H9 (cell line): ENCODE results near the gene UBIAD1. TPM values are rescaled to one million over a fixed set of nuclear protein-coding genes. Genes with fewer than 3 reads are reported as not detected.
A peak's percentile ranks its signal among the peaks of the same experiment; 100 is the strongest.

Source experiments
- DNase-seq: peaks from one replicate; pipeline ENCODE4 v3.0.0-alpha.2; 2017
- H2AFZ ChIP-seq: one replicate; pipeline ENCODE4 v1.6.1; 2013; ENCODE audit warnings: mild to moderate bottlenecking, low read length, control low read depth, moderate library complexity
- H2AK5ac ChIP-seq: 2 replicates; pipeline ENCODE4 v1.6.1; 2013; ENCODE audit warnings: low read length, control low read depth, mixed read lengths; ENCODE audit not compliant: insufficient read length
- H2BK120ac ChIP-seq: one replicate; pipeline ENCODE4 v1.6.1; 2013; ENCODE audit warnings: low read depth, mild to moderate bottlenecking, low read length, control low read depth, inconsistent platforms; ENCODE audit not compliant: poor library complexity, severe bottlenecking
- H2BK12ac ChIP-seq: 2 replicates; pipeline ENCODE4 v1.6.1; 2013; ENCODE audit warnings: low read length, control low read depth, mixed read lengths, low read depth; ENCODE audit not compliant: insufficient read length
- H2BK15ac ChIP-seq: 2 replicates; pipeline ENCODE4 v1.6.1; 2013; ENCODE audit warnings: low read depth, low read length, control low read depth
- H2BK20ac ChIP-seq: one replicate; pipeline ENCODE4 v1.6.1; 2013; ENCODE audit warnings: low read depth, mild to moderate bottlenecking, low read length, control low read depth, inconsistent platforms; ENCODE audit not compliant: poor library complexity, severe bottlenecking
- H2BK5ac ChIP-seq: 2 replicates; pipeline ENCODE4 v1.6.1; 2013; ENCODE audit warnings: low read length, control low read depth, mixed read lengths; ENCODE audit not compliant: insufficient read length
- H3K14ac ChIP-seq: 2 replicates; pipeline ENCODE4 v1.6.1; 2013; ENCODE audit warnings: low read length, control low read depth; ENCODE audit not compliant: insufficient read depth
- H3K18ac ChIP-seq: 2 replicates; pipeline ENCODE4 v1.6.1; 2013; ENCODE audit warnings: low read depth, mild to moderate bottlenecking, mixed read lengths, low read length, control low read depth; ENCODE audit not compliant: insufficient read length
- H3K23ac ChIP-seq: 2 replicates; pipeline ENCODE4 v1.6.1; 2013; ENCODE audit warnings: low read length, control low read depth, mixed read lengths, low read depth; ENCODE audit not compliant: insufficient read length
- H3K23me2 ChIP-seq: 2 replicates; pipeline ENCODE4 v1.6.1; 2013; ENCODE audit warnings: low read depth, mild to moderate bottlenecking, mixed read lengths, low read length, control low read depth; ENCODE audit not compliant: insufficient read length, poor library complexity, severe bottlenecking
- H3K27ac ChIP-seq: 2 replicates; pipeline ENCODE4 v1.5.1; 2013; ENCODE audit warnings: low read length, control low read depth, mixed read lengths, low read depth; ENCODE audit not compliant: insufficient read length
- H3K27me3 ChIP-seq: 2 replicates; pipeline ENCODE4 v1.6.1; 2013; ENCODE audit warnings: low read length, control low read depth, inconsistent platforms; ENCODE audit not compliant: insufficient read depth
- H3K4ac ChIP-seq: 2 replicates; pipeline ENCODE4 v1.6.1; 2013; ENCODE audit warnings: low read depth, mild to moderate bottlenecking, control low read depth, inconsistent platforms, low read length, moderate library complexity
- H3K4me1 ChIP-seq: 2 replicates; pipeline ENCODE4 v1.6.1; 2013; ENCODE audit warnings: low read length, control low read depth, inconsistent platforms; ENCODE audit not compliant: insufficient read depth
- H3K4me2 ChIP-seq: 2 replicates; pipeline ENCODE4 v1.6.1; 2013; ENCODE audit warnings: low read length, control low read depth, mixed read lengths; ENCODE audit not compliant: insufficient read length, insufficient read depth
- H3K56ac ChIP-seq: 2 replicates; pipeline ENCODE4 v1.6.1; 2013; ENCODE audit warnings: low read depth, mild to moderate bottlenecking, mixed read lengths, low read length, control low read depth; ENCODE audit not compliant: insufficient read length
- H3K79me1 ChIP-seq: 2 replicates; pipeline ENCODE4 v1.6.1; 2013; ENCODE audit warnings: low read depth, mild to moderate bottlenecking, moderate library complexity, low read length, control low read depth, inconsistent platforms; ENCODE audit not compliant: insufficient read depth, poor library complexity, severe bottlenecking
- H3K79me2 ChIP-seq: 2 replicates; pipeline ENCODE4 v1.6.1; 2013; ENCODE audit warnings: low read length, control low read depth, inconsistent platforms; ENCODE audit not compliant: insufficient read depth
- H3K9ac ChIP-seq: 2 replicates; pipeline ENCODE4 v1.6.1; 2013; ENCODE audit warnings: low read length, control low read depth, mixed read lengths; ENCODE audit not compliant: insufficient read length; ENCODE audit errors: extremely low read depth
- H3K9me3 ChIP-seq: one replicate; pipeline ENCODE4 v1.6.1; 2013; ENCODE audit warnings: low read depth, low read length, inconsistent platforms; ENCODE audit not compliant: control insufficient read depth
- H3T11ph ChIP-seq: one replicate; pipeline ENCODE4 v1.6.1; 2013; ENCODE audit warnings: mild to moderate bottlenecking, low read length, control low read depth, inconsistent platforms
- H4K20me1 ChIP-seq: one replicate; pipeline ENCODE4 v1.6.1; 2013; ENCODE audit not compliant: control insufficient read depth, insufficient read length, insufficient read depth
- H4K5ac ChIP-seq: 2 replicates; pipeline ENCODE4 v1.6.1; 2013; ENCODE audit warnings: low read depth, mild to moderate bottlenecking, mixed read lengths, low read length, control low read depth; ENCODE audit not compliant: insufficient read length
- H4K8ac ChIP-seq: replicated peaks from 2 replicates; pipeline ENCODE4 v1.6.1; 2013; ENCODE audit warnings: low read length, control low read depth, mixed read lengths, low read depth; ENCODE audit not compliant: insufficient read length
- H4K91ac ChIP-seq: 2 replicates; pipeline ENCODE4 v1.6.1; 2013; ENCODE audit warnings: low read depth, mild to moderate bottlenecking, moderate library complexity, mixed read lengths, low read length, control low read depth; ENCODE audit not compliant: insufficient read length
- H3K27ac Mint-ChIP-seq, 3 experiments: 2 replicates in 2 of 3; 3 replicates in 1 of 3; pipeline ENCODE4 v1.8.0; 2020 to 2021; ENCODE audit warnings: mixed read lengths in 3 of 3, mild to moderate bottlenecking in 1 of 3, moderate library complexity in 1 of 3
- H3K27me3 Mint-ChIP-seq: 2 replicates; pipeline ENCODE4 v1.8.0; 2021; ENCODE audit warnings: low read depth, mild to moderate bottlenecking, moderate library complexity, mixed read lengths
- H3K36me3 Mint-ChIP-seq, 3 experiments: 2 replicates in 2 of 3; 3 replicates in 1 of 3; pipeline ENCODE4 v1.8.0; 2020 to 2021; ENCODE audit warnings: low read depth in 3 of 3, mixed read lengths in 3 of 3; ENCODE audit not compliant: insufficient read depth in 1 of 3
- H3K4me1 Mint-ChIP-seq, 2 experiments: 2 replicates each; pipeline ENCODE4 v1.8.0; 2020; ENCODE audit warnings: mixed read lengths in 2 of 2
- H3K4me3 Mint-ChIP-seq, 2 experiments: 2 replicates in 1 of 2; 3 replicates in 1 of 2; pipeline ENCODE4 v1.8.0; 2020 to 2021; ENCODE audit warnings: mild to moderate bottlenecking in 2 of 2, mixed read lengths in 2 of 2, moderate library complexity in 1 of 2
- H3K9me3 Mint-ChIP-seq, 2 experiments: 2 replicates in 1 of 2; 3 replicates in 1 of 2; pipeline ENCODE4 v1.8.0; 2020; ENCODE audit warnings: mild to moderate bottlenecking in 2 of 2, mixed read lengths in 2 of 2, moderate library complexity in 1 of 2
- CTCF ChIP-seq: fragments of 200-600 bp; sonication (generic); conservative IDR thresholded peaks from 3 replicates; pipeline ENCODE4 v1.8.0; 2021; ENCODE audit warnings: antibody characterized with exemption, mild to moderate bottlenecking
- WGBS: extraction: QIAGEN DNeasy Blood & Tissue Kit; methylation state at CpG from one replicate; pipeline ENCODE4 v1.1.7; 2013; ENCODE audit warnings: missing lambda C conversion rate, low lambda C conversion rate, mixed read lengths; ENCODE audit not compliant: insufficient read length; ENCODE audit errors: extremely low coverage; 5-methylcytosine and 5-hydroxymethylcytosine counted together
- total RNA-seq: library from RNA; stranded (reverse); gene quantifications from 2 replicates; pipeline ENCODE4 v1.2.1, GENCODE V29; 2021

UBIAD1 gene
- total RNA-seq, 1 experiment from 2014 or later, result 30.2 TPM

GRCh38 chr1:11238311-11238710 is 34.7 kb upstream of the UBIAD1 start:
- Histone ChIP-seq H2BK120ac (no peak overlapping the region), H3K27me3 (no peaks in the 10 kb centered on the region), H3K79me1 (no peaks in the 10 kb centered on the region), H3K23me2 (no peaks in the 10 kb centered on the region), H2BK12ac (no peak overlapping the region), H2BK20ac (no peak overlapping the region), H3K18ac (no peak overlapping the region), H3K56ac (no peak overlapping the region), H3K4me2 (no peak overlapping the region), H4K8ac (no peak overlapping the region), H3K4ac (no peak overlapping the region), H3K14ac (no peak overlapping the region), H4K91ac (no peak overlapping the region), H4K20me1 (no peaks in the 10 kb centered on the region), H2BK5ac (no peak overlapping the region), H3K9ac (no peak overlapping the region), H3T11ph (no peak overlapping the region), H2BK15ac (no peak overlapping the region), H3K23ac (no peak overlapping the region), H4K5ac (no peak overlapping the region), H3K4me1 (no peaks in the 10 kb centered on the region), H3K9me3 (no peaks in the 10 kb centered on the region), H2AK5ac (no peak overlapping the region), H2AFZ (no peak overlapping the region), H3K79me2 (0 out of 2 replicates have a peak, but pooled peaks cover 1% of the 10 kb centered on the region), H3K27ac (no peak overlapping the region)
- H3K36me3 Mint-ChIP-seq, result peaks cover 35 to 96% (median 70%) of the 10 kb centered on the region in 3 experiments; a peak in 6 of 7 replicates
- H3K27ac Mint-ChIP-seq, result peak overlapping the region in 1 of 3 experiments; percentile 23; a peak in 1 of 7 replicates
- H3K4me1 Mint-ChIP-seq, result no peaks in the 10 kb centered on the region
- WGBS, result no CpG with 5 or more reads among the region's 7 CpGs
- H3K4me3 Mint-ChIP-seq, result no peak overlapping the region
- H3K27me3 Mint-ChIP-seq, result no peaks in the 10 kb centered on the region
- no peak for DNase-seq
- TF ChIP-seq CTCF, result no peak
- no peaks in the 10 kb centered on the region for H3K9me3 Mint-ChIP-seq
